GM04504 (cell line): ENCODE measurements around the gene TASP1.

Source experiments
- DNase-seq: peaks from one replicate; pipeline ENCODE4 v3.0.0-alpha.2; 2012; ENCODE audit warnings: low read depth

The TASP1 gene

GRCh38 chr20:13571662-13572061 lies 67.1 kb downstream of the TASP1 start:
- DNase-seq = no peak

GRCh38 chr20:13567663-13568062 lies 71.1 kb downstream of the TASP1 start:
- no peak for DNase-seq

- no peak for DNase-seq
These were observed 74.9 kb downstream of the TASP1 start for GRCh38 chr20:13563854-13564253.

- DNase-seq = no peak
These were observed 84.0 kb downstream of the TASP1 start for GRCh38 chr20:13554706-13555105.

- no peak for DNase-seq
These were observed 84.7 kb downstream of the TASP1 start for GRCh38 chr20:13554076-13554475.

- no peak for DNase-seq
These were observed 86.7 kb downstream of the TASP1 start for GRCh38 chr20:13552061-13552460.

GRCh38 chr20:13549451-13549850 lies 89.3 kb downstream of the TASP1 start:
- DNase-seq = no peak

- DNase-seq = peak; percentile 40
These were observed 92.1 kb downstream of the TASP1 start for GRCh38 chr20:13546497-13547131.

- DNase-seq = no peak
These were observed 92.9 kb downstream of the TASP1 start for GRCh38 chr20:13545790-13546189.

- no peak for DNase-seq
These were observed 94.9 kb downstream of the TASP1 start for GRCh38 chr20:13543783-13544182.

- DNase-seq = no peak
These were observed 103.1 kb downstream of the TASP1 start for GRCh38 chr20:13535627-13536026.

GRCh38 chr20:13533946-13534345 lies 104.8 kb downstream of the TASP1 start:
- DNase-seq = no peak

GRCh38 chr20:13530146-13530545 lies 108.6 kb downstream of the TASP1 start:
- no peak for DNase-seq

GRCh38 chr20:13526551-13526950 lies 112.2 kb downstream of the TASP1 start:
- DNase-seq = no peak

GRCh38 chr20:13525225-13525940 lies 113.3 kb downstream of the TASP1 start:
- peak; percentile 96 for DNase-seq

GRCh38 chr20:13524339-13524738 lies 114.4 kb downstream of the TASP1 start:
- DNase-seq = no peak

- no peak for DNase-seq
These were observed 120.9 kb downstream of the TASP1 start for GRCh38 chr20:13517831-13518230.

- no peak for DNase-seq
These were observed 122.8 kb downstream of the TASP1 start for GRCh38 chr20:13515796-13516558.

- DNase-seq = no peak
These were observed 123.4 kb downstream of the TASP1 start for GRCh38 chr20:13515291-13515690.

- DNase-seq = peak; percentile 48
These were observed 127.8 kb downstream of the TASP1 start for GRCh38 chr20:13510837-13511488.

GRCh38 chr20:13507646-13508045 lies 131.1 kb downstream of the TASP1 start:
- no peak for DNase-seq

- no peak for DNase-seq
These were observed 137.2 kb downstream of the TASP1 start for GRCh38 chr20:13501500-13501899.

GRCh38 chr20:13494019-13494418 lies 144.7 kb downstream of the TASP1 start:
- DNase-seq = no peak
